SJCRH30 (cell line): ENCODE data around the gene SPTBN1. TPM values are rescaled to one million over a fixed set of nuclear protein-coding genes. Genes with fewer than 3 reads are reported as not detected.

Experiments
- DNase-seq, 2 experiments: peaks; one replicate each; pipeline ENCODE4 v3.0.0-alpha.2; 2015 to 2020
- H3K27ac ChIP-seq: fragments of 250-450 bp; sonication (Bioruptor Pico); 2 replicates; pipeline ENCODE4 v1.5.1; 2020; ENCODE audit warnings: mild to moderate bottlenecking, moderate library complexity
- H3K27me3 ChIP-seq: fragments of 250-450 bp; sonication (Bioruptor Pico); 2 replicates; pipeline ENCODE4 v1.5.1; 2020; ENCODE audit warnings: mild to moderate bottlenecking, moderate library complexity
- H3K36me3 ChIP-seq: fragments of 250-450 bp; sonication (Bioruptor Pico); 2 replicates; pipeline ENCODE4 v1.5.1; 2020; ENCODE audit warnings: mild to moderate bottlenecking, moderate library complexity
- H3K4me1 ChIP-seq: fragments of 250-450 bp; sonication (Bioruptor Pico); 2 replicates; pipeline ENCODE4 v1.5.1; 2020; ENCODE audit warnings: mild to moderate bottlenecking, moderate library complexity
- H3K4me3 ChIP-seq: fragments of 250-450 bp; sonication (Bioruptor Pico); 2 replicates; pipeline ENCODE4 v1.5.1; 2020; ENCODE audit warnings: mild to moderate bottlenecking, moderate library complexity
- H3K9me3 ChIP-seq: fragments of 250-450 bp; sonication (Bioruptor Pico); replicated peaks from 2 replicates; pipeline ENCODE4 v1.5.1; 2020; ENCODE audit warnings: mild to moderate bottlenecking, moderate library complexity
- total RNA-seq: library from RNA; depleted of rRNA; stranded (reverse); fragments of >200 nt; shearing (Covaris generic); gene quantifications from 2 replicates; pipeline ENCODE4 v1.2.3, GENCODE V29; 2014

SPTBN1 gene
- total RNA-seq, 1 experiment from 2014 or later = 260 TPM

DNA sequence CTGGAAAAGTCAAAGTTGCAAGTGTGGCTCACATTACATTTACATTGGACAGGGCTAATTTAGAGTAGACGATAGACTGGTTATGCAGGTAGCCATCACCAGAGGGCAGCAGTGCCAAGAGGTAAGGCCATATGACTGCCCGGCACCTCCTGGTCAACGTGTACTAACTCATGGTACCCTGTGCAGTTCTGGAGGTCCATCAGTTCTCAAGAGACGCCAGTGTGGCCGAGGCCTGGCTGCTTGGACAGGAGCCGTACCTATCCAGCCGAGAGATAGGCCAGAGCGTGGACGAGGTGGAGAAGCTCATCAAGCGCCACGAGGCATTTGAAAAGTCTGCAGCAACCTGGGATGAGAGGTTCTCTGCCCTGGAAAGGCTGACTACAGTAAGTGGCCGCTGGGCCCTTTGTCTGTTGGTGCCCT lies 201.5 kb downstream of the SPTBN1 start:
- no peak overlapping the region for H3K27ac ChIP-seq
- no peak overlapping the region for H3K4me3 ChIP-seq
- no peaks in the 10 kb centered on the region for H3K9me3 ChIP-seq
- peaks cover 89% of the 10 kb centered on the region for H3K36me3 ChIP-seq
- H3K27me3 ChIP-seq = no peaks in the 10 kb centered on the region
- DNase-seq = peak; percentile 50 to 75
- H3K4me1 ChIP-seq = no peaks in the 10 kb centered on the region

- Histone ChIP-seq H3K9me3 (no peaks in the 10 kb centered on the region), H3K27me3 (no peaks in the 10 kb centered on the region), H3K4me3 (no peak overlapping the region), H3K36me3 (peaks cover 88% of the 10 kb centered on the region), H3K27ac (no peak overlapping the region), H3K4me1 (no peaks in the 10 kb centered on the region)
- no peak for DNase-seq
Measured at GRCh38 chr2:54658564-54659071, 202.5 kb downstream of the SPTBN1 start.

- Histone ChIP-seq H3K9me3 (no peaks in the 10 kb centered on the region), H3K4me3 (no peak overlapping the region), H3K36me3 (peaks cover 84% of the 10 kb centered on the region), H3K27me3 (no peaks in the 10 kb centered on the region), H3K4me1 (no peaks in the 10 kb centered on the region), H3K27ac (no peak overlapping the region)
- no peak for DNase-seq
Measured at GRCh38 chr2:54659527-54659926, 203.4 kb downstream of the SPTBN1 start.

DNA sequence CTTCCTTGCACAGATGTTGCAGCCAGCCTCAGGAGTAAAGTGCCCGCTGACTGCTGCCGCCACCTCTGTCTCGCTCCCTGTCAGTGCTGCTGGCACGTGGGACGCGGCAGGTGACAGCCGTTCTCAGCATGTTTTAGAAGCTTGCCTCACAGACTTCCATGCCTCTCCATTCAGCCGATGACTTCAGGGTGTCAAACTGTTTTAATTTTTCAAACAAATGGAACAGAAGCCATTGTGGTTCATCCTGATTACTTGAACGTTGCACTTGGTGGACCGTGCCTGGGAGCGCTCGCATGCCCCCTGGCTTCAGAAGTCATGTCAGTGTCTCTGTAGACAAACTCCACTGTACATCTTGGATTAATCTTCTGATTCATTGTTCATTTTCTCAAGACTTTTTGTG lies 204.6 kb downstream of the SPTBN1 start:
- no peaks in the 10 kb centered on the region for H3K9me3 ChIP-seq
- H3K4me3 ChIP-seq = no peak overlapping the region
- H3K36me3 ChIP-seq = peaks cover 84% of the 10 kb centered on the region
- no peak overlapping the region for H3K27ac ChIP-seq
- no peak for DNase-seq
- peaks cover 2% of the 10 kb centered on the region; the same call in 1 of the 2 replicates for H3K4me1 ChIP-seq
- H3K27me3 ChIP-seq = no peaks in the 10 kb centered on the region

- H3K4me3 ChIP-seq = no peak overlapping the region
- DNase-seq = no peak
- peaks cover 88% of the 10 kb centered on the region for H3K36me3 ChIP-seq
- H3K27ac ChIP-seq = no peak overlapping the region
- peaks cover 10% of the 10 kb centered on the region; the same call in 1 of the 2 replicates for H3K4me1 ChIP-seq
- no peaks in the 10 kb centered on the region for H3K9me3 ChIP-seq
- H3K27me3 ChIP-seq = no peaks in the 10 kb centered on the region
Measured at GRCh38 chr2:54663424-54664030, 207.4 kb downstream of the SPTBN1 start.

DNA sequence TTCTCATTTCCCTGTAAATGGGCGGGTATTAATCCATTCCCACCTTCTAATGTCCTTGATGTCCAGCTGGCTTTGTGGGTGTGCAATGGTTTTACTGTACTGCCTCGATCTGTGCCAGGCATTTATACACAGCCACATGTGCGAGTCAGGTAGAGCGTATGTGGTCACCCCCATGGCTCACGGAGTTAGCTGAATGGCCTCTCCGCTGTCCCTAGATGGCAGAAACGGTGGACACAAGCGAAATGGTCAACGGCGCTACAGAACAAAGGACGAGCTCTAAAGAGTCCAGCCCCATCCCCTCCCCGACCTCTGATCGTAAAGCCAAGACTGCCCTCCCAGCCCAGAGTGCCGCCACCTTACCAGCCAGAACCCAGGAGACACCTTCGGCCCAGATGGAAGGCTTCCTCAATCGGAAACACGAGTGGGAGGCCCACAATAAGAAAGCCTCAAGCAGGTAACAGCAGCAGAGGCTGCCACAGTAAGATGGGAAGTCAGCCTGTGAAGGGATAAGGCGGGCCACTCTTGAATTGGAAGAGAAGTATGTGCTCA lies 208.2 kb downstream of the SPTBN1 start:
- H3K9me3 ChIP-seq = no peaks in the 10 kb centered on the region
- DNase-seq = no peak

GRCh38 chr2:54665436-54665856 lies 209.3 kb downstream of the SPTBN1 start:
- H3K27me3 ChIP-seq = no peaks in the 10 kb centered on the region
- peaks cover 85% of the 10 kb centered on the region for H3K36me3 ChIP-seq
- no peak overlapping the region for H3K27ac ChIP-seq
- H3K4me3 ChIP-seq = no peak overlapping the region
- peaks cover 10% of the 10 kb centered on the region; the same call in 1 of the 2 replicates for H3K4me1 ChIP-seq
- peak; percentile 51 to 74 for DNase-seq
- H3K9me3 ChIP-seq = no peaks in the 10 kb centered on the region

More for the DNA sequence above, 208.2 kb downstream of the SPTBN1 start:
- peaks cover 88% of the 10 kb centered on the region for H3K36me3 ChIP-seq
- H3K27me3 ChIP-seq = no peaks in the 10 kb centered on the region
- H3K4me1 ChIP-seq = peaks cover 10% of the 10 kb centered on the region; the same call in 1 of the 2 replicates
- no peak overlapping the region for H3K27ac ChIP-seq
- no peak overlapping the region for H3K4me3 ChIP-seq

DNA sequence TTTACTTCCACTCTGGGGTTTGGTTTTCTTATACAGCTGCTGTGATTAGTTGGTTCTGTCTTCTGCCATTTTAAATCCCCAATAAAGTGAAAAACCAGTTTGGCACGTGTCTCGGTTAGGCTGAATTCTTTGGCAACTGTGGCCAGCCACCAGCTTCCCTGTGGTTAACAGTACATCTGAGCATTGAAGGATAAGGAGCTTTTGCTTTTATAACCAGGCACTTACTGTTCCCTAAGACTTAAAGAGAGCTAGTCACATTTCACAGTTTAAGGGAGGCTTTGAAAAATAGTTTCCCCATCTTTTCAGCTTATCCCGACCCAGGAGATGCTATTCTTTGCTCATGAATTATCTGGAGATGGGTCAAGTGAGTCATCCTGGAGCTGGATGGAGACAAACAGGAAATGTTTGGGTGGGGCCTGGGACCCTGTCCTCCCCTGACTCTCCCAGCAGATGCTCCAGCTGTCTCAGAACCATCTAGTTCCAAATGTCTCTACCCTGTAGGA lies 210.1 kb downstream of the SPTBN1 start:
- DNase-seq = peak in 1 of 2 experiments; percentile 40
- Histone ChIP-seq H3K4me1 (peaks cover 10% of the 10 kb centered on the region; the same call in 1 of the 2 replicates), H3K4me3 (no peak overlapping the region), H3K36me3 (peaks cover 88% of the 10 kb centered on the region), H3K27ac (peak overlapping the region; percentile 7; the same call in 1 of the 2 replicates), H3K9me3 (no peaks in the 10 kb centered on the region), H3K27me3 (no peaks in the 10 kb centered on the region)

DNA sequence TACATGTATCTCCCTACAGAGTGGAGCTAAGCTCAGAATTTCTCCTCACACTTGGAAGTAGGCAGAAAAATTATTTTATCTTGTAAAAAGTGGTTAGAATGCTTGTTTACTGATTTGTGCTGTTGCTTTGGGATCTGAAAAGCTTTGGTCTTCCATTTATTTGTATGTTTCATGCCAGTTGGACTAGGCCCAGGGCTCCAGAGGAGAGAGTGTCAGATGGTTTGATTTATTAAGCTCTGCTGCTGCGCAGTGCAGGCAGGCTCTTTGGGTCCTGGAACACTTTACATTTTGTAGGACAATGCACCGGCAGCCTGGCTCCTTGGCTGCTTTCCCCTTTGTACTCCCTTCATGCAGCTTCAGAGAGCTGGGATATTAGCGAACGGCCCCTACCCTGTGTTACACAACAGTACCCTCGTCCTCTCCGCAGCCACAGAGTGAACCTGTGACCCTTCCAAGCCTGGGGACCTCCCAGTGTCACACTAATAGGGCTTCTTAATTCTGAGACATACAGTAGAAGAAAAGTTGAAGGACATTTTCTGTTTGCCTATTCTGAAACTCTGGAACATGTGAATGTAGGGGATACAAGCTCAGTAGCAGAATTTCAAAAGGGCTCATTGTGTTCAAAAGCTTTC lies 210.6 kb downstream of the SPTBN1 start:
- H3K27ac ChIP-seq = peak overlapping the region; percentile 7; the same call in 1 of the 2 replicates
- H3K27me3 ChIP-seq = no peaks in the 10 kb centered on the region
- no peak overlapping the region for H3K4me3 ChIP-seq
- H3K9me3 ChIP-seq = no peaks in the 10 kb centered on the region
- H3K36me3 ChIP-seq = peaks cover 82% of the 10 kb centered on the region
- DNase-seq = no peak
- peaks cover 10% of the 10 kb centered on the region; the same call in 1 of the 2 replicates for H3K4me1 ChIP-seq

- Histone ChIP-seq H3K27me3 (no peaks in the 10 kb centered on the region), H3K9me3 (no peaks in the 10 kb centered on the region), H3K27ac (no peak overlapping the region), H3K36me3 (peaks cover 79% of the 10 kb centered on the region), H3K4me1 (peaks cover 10% of the 10 kb centered on the region; the same call in 1 of the 2 replicates), H3K4me3 (no peak overlapping the region)
- no peak for DNase-seq
Measured at GRCh38 chr2:54667266-54667639, 211.1 kb downstream of the SPTBN1 start.

GRCh38 chr2:54667726-54668650 lies 211.9 kb downstream of the SPTBN1 start:
- H3K4me1 ChIP-seq = peaks cover 10% of the 10 kb centered on the region; the same call in 1 of the 2 replicates
- peaks cover 72% of the 10 kb centered on the region for H3K36me3 ChIP-seq
- no peaks in the 10 kb centered on the region for H3K27me3 ChIP-seq
- DNase-seq = no peak
- H3K9me3 ChIP-seq = no peaks in the 10 kb centered on the region
- H3K27ac ChIP-seq = no peak overlapping the region
- no peak overlapping the region for H3K4me3 ChIP-seq

DNA sequence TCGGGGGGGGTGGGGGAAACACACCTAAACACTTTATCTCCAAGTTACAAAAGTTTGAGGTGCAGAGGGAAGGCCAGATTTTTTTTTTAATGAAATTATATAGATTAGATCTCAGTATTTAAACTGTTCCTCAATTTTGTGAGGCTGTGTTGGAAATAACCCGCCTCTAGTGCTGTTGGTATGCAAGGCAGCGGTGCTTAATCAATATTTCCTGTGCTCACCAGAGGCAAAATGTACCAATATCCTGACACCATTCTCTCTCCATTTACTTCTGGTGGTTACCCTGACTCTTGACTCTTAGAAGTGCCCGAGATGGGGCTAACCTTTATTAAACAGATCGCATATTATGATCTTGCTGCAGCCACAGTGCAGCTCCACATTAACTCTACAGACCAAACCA lies 212.6 kb downstream of the SPTBN1 start:
- no peak overlapping the region for H3K4me3 ChIP-seq
- H3K4me1 ChIP-seq = peaks cover 10% of the 10 kb centered on the region; the same call in 1 of the 2 replicates
- H3K27ac ChIP-seq = no peak overlapping the region
- H3K27me3 ChIP-seq = no peaks in the 10 kb centered on the region
- peaks cover 66% of the 10 kb centered on the region for H3K36me3 ChIP-seq
- no peak for DNase-seq
- H3K9me3 ChIP-seq = no peaks in the 10 kb centered on the region

GRCh38 chr2:54669677-54670484 lies 213.8 kb downstream of the SPTBN1 start:
- peaks cover 58% of the 10 kb centered on the region for H3K36me3 ChIP-seq

More at GRCh38 chr2:54669677-54670484, 213.8 kb downstream of the SPTBN1 start:
- Histone ChIP-seq H3K9me3 (no peaks in the 10 kb centered on the region), H3K27ac (no peak overlapping the region), H3K27me3 (no peaks in the 10 kb centered on the region), H3K4me3 (no peak overlapping the region), H3K4me1 (peaks cover 10% of the 10 kb centered on the region; the same call in 1 of the 2 replicates)
- DNase-seq = no peak
